ENCODE measurements around the gene EIF4E3. TPM values are rescaled to one million over a fixed set of nuclear protein-coding genes. Genes with fewer than 3 reads are reported as not detected.

EIF4E3 gene
- total RNA-seq, 4 donors from 2014 or later, result 36.2 to 51.9 (median 39.4) TPM

DNA sequence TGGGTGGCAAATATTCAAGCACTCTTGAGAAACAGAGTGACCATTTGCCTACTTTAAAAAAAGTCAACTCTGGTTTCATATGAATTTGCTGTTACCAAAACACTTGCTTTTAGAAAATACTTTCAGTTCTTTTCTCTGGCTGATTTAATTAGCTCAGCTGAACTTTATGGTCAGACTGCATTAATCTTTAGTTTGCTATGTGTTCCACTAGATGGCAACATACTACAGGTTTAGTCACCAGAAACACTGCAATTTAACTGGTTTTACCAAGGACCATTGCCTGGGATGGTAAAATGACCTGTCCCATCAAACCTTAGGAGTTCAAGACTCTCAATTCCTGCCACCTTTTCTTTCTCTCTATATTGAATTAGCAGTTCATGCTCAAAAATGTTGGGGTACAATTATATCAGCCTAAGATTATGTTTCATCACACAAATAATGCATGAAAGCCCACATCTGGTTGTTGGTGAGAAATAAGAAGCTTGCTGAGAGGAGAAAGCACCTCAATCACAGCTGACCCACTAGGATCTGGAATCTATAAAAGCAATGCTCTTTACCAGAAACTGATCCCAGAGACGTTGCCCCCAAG, 14.2 kb downstream of the EIF4E3 start:
- Histone ChIP-seq H3K27me3 (no peaks in the 10 kb centered on the region), H3K9me3 (no peaks in the 10 kb centered on the region), H3K27ac (replicated peaks in 1 of 4) (no peak overlapping the region), H3K4me3 (no peak overlapping the region), H3K4me1 (peaks cover 3 to 30% (median 24%) of the 10 kb centered on the region in 4 donors), H3K36me3 (peaks cover 0 to 35% (median 6%) of the 10 kb centered on the region in 4 donors)
- TF ChIP-seq POLR2A (IDR thresholded peaks at IDR 0.05; ENCODE audit: low read depth) (no peak), EP300 (IDR thresholded peaks at IDR 0.05) (no peak), POLR2AphosphoS5 (IDR thresholded peaks at IDR 0.05) (no peak)
- TF ChIP-seq, protein P1, sequence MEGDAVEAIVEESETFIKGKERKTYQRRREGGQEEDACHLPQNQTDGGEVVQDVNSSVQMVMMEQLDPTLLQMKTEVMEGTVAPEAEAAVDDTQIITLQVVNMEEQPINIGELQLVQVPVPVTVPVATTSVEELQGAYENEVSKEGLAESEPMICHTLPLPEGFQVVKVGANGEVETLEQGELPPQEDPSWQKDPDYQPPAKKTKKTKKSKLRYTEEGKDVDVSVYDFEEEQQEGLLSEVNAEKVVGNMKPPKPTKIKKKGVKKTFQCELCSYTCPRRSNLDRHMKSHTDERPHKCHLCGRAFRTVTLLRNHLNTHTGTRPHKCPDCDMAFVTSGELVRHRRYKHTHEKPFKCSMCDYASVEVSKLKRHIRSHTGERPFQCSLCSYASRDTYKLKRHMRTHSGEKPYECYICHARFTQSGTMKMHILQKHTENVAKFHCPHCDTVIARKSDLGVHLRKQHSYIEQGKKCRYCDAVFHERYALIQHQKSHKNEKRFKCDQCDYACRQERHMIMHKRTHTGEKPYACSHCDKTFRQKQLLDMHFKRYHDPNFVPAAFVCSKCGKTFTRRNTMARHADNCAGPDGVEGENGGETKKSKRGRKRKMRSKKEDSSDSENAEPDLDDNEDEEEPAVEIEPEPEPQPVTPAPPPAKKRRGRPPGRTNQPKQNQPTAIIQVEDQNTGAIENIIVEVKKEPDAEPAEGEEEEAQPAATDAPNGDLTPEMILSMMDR (IDR thresholded peaks at IDR 0.05), result peak; percentile 61 to 70 (median 64)
- WGBS, result no CpG with 5 or more reads among the region's 1 CpG
- intact Hi-C loops (cut with DNase I), result no loop called here
- DNase-seq (ENCODE audit: extremely low spot score), result no peak

GRCh38 chr3:71709908-71710511, 15.2 kb downstream of the EIF4E3 start:
- WGBS, result 93% methylated on average over 9 of the region's 9 CpGs
- no peaks in the 10 kb centered on the region for H3K27me3 ChIP-seq
- intact Hi-C loops (cut with DNase I), result loop anchor here (5.0 kb wide), 1 partner anchor 147 kb away; no protein-coding TSS in a partner anchor
- peaks cover 3 to 27% (median 20%) of the 10 kb centered on the region in 4 donors for H3K4me1 ChIP-seq
- H3K27ac ChIP-seq (replicated peaks in 1 of 4), result no peak overlapping the region
- H3K9me3 ChIP-seq, result no peaks in the 10 kb centered on the region
- TF ChIP-seq POLR2AphosphoS5 (IDR thresholded peaks at IDR 0.05) (no peak), POLR2A (IDR thresholded peaks at IDR 0.05; ENCODE audit: low read depth) (no peak), EP300 (IDR thresholded peaks at IDR 0.05) (no peak)
- TF ChIP-seq, protein P1 (IDR thresholded peaks at IDR 0.05), result no peak
- H3K4me3 ChIP-seq, result no peak overlapping the region
- no peak for DNase-seq (ENCODE audit: extremely low spot score)
- peaks cover 0 to 38% (median 6%) of the 10 kb centered on the region in 4 donors for H3K36me3 ChIP-seq

DNA sequence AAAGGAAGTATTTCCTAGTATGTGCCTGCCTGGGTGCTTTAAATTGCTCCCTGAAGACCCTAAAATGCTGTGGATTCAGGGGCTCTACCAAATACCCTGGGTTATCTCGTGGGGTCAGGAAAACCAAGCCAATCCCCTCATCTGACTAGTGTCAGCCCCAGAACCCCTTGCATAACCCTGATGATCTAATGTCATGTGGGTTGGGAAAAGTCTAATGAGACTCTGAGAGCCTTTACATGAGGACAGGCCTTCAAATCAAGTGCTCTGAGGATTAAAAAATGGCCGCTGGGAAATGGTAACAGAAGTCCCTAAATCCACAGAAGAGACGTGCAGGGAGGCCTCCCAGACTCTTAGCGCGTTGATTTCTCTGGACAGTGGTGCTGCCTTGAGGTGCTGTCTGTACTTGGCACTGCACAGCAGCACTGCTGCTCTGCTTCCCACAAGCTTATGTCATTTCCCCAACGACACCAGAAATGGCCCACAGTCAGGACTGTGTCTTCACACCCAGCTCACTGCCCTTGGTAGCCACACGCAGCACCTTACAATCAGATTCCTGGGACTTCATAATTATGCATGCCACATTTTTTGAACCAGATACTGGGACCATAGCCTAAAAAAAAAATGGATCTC, 16.6 kb downstream of the EIF4E3 start:
- Histone ChIP-seq H3K9me3 (no peaks in the 10 kb centered on the region), H3K27me3 (no peaks in the 10 kb centered on the region), H3K4me1 (peaks cover 3 to 24% (median 19%) of the 10 kb centered on the region in 4 donors), H3K36me3 (peaks cover 0 to 38% (median 6%) of the 10 kb centered on the region in 4 donors), H3K4me3 (no peak overlapping the region), H3K27ac (replicated peaks in 1 of 4) (no peak overlapping the region)
- 70% methylated on average over 7 of the region's 7 CpGs for WGBS
- intact Hi-C loops (cut with DNase I), result loop anchor here (5.0 kb wide), 1 partner anchor 149 kb away; no protein-coding TSS in a partner anchor
- TF ChIP-seq, protein P1 (IDR thresholded peaks at IDR 0.05), result no peak
- TF ChIP-seq POLR2A (IDR thresholded peaks at IDR 0.05; ENCODE audit: low read depth), result no peak
- no peak for TF ChIP-seq POLR2AphosphoS5 (IDR thresholded peaks at IDR 0.05)
- TF ChIP-seq EP300 (IDR thresholded peaks at IDR 0.05), result no peak
- DNase-seq (ENCODE audit: extremely low spot score), result no peak

DNA sequence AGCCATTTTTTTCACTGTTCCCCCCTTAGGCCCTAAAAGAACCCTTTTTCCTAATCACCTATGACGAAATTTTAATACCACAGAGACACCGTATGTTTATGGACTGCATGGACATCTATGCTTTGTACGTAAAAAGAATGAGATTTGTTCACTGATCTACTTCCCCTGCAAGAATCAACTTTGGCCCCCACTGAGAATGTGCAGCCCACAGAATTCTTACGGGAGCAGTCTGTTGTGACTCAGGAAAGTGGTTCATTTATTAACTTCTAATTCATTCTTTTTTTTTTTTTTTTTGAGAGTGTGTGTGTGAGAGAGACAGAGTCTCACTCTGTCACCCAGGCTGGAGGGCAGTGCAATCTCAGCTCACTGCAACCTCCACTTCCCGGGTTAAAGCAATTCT, 17.6 kb downstream of the EIF4E3 start:
- 83% methylated on average over 5 of the region's 5 CpGs for WGBS

More for the DNA sequence above, 17.6 kb downstream of the EIF4E3 start:
- no peaks in the 10 kb centered on the region for H3K9me3 ChIP-seq
- no peak for TF ChIP-seq POLR2A (IDR thresholded peaks at IDR 0.05; ENCODE audit: low read depth)
- TF ChIP-seq, protein P1 (IDR thresholded peaks at IDR 0.05), result no peak
- no peak for TF ChIP-seq POLR2AphosphoS5 (IDR thresholded peaks at IDR 0.05)
- no peak for TF ChIP-seq EP300 (IDR thresholded peaks at IDR 0.05)
- no peaks in the 10 kb centered on the region for H3K27me3 ChIP-seq
- no peak for DNase-seq (ENCODE audit: extremely low spot score)
- H3K36me3 ChIP-seq, result peaks cover 0 to 43% (median 6%) of the 10 kb centered on the region in 4 donors
- H3K4me1 ChIP-seq, result peaks cover 3 to 26% (median 21%) of the 10 kb centered on the region in 4 donors
- H3K4me3 ChIP-seq, result no peak overlapping the region
- intact Hi-C loops (cut with DNase I), result loop anchor here (5.0 kb wide), 1 partner anchor 150 kb away; no protein-coding TSS in a partner anchor
- no peak overlapping the region for H3K27ac ChIP-seq (replicated peaks in 1 of 4)

All from esophagus muscularis mucosa (tissue), 4 donors.